Fibroblast of peridontal ligament (primary cell): ENCODE measurements around the gene TOM1L2.

Experiments
- DNase-seq: peaks from one replicate; pipeline ENCODE4 v3.0.0-alpha.2; 2010; ENCODE audit errors: extremely low read depth

TOM1L2 gene

DNA sequence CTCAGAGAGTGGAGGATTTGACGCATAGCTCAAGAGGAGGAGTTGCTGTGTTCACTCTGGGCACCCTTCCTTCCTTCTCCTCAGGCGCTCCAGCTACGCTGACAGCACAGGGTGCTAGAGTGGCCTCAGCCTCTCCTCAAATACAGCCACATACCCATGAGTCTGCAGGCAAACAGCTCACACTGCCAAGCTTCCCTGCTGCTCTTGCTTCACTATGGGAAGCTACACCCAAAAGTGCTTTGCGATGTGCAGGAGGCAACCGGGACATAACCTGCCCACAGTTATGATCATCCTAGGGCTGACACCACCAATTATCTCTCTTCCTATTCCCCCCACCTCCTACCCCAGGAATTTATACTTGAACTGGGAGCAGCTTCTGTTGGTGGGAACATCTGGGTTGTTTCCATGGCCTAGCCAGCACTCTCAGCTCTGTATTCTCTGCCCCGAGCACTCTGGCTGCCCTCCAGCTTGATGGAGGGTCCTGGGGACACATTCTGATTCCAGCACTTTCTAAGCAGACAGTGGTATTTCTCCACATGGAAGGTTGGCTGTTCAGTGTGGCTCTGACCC lies 95.2 kb downstream of the TOM1L2 start:
- DNase-seq = no peak

DNA sequence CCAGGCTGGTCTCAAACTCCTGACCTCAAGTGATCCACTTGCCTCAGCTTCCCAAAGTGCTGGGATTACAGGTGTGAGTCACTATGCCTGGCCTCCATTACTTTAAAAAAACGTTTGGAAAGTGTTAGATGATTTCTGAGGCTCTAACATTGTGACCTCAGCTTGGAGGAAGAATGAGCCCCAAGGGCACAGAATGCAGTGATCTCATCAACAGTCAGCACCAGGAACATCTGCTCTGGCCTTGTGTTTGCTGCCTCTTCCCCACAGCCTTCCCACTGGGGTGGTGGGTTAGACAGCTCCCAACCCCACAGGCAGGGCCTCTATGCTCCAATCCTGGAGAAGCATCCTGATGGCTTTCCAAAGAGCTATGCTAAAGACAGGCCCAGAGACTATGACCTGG lies 97.7 kb downstream of the TOM1L2 start:
- DNase-seq = peak; percentile 88

DNA sequence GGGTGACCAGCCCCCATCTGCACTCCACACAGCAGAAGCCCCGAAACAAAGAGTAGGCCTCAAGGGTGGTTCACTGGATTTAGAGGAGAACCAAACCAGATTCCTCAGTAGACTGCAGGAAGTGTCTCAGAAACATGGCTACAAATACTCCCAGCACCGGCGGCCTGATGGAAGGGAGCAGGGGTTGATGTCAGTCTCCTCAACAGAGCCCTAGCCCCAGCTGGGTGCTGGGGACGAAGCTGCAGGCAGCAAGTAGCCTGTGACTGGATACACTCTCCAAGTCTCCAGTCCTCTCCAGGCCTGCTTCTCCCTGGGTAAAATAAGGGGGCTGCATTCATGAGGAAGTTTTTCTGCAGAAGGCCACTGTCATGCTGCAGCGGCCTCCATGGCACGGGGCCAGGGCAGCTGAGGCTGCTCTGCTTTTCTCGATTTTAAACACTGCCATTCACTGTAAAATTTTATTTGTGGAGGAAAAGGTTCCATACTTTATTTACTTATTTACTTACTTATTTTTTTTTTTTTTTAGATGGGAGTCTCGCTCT lies 98.7 kb downstream of the TOM1L2 start:
- no peak for DNase-seq

DNA sequence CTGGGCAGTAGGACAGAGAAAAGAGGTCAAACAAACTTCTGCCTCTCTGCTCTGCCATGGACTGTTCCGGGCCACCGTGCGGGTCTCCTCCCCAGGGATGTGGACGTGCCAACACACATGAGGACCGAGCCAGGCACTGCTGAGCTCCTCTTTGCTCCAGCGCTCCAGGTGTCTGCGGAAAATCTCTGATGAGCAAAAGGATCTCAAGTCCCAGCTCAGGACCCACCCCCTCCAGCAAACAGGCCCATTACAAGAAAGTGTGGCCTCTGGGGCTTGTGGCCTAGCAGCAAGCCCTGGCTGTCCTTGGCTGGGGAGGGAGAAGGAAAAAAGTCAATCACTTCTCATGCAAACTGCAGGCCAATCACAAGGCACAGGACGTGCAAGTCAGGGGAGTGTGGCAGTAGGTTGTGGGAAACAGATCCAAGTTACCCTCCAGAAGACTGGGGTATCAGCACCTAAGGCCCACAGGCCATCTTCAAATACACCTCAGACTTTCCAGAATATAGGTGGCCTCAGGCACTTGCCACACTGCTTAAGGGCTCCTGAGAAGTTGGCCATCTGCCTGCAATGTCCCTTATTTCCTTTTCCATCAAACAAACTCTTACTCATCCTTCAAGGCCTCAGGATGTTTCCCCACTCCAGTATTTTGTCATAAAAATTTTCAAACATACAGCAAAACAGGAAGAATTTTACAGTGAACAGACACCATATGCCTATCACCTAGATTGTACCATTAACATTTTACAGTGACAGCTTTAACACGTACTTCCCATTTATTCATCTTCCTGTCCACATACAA lies 99.5 kb downstream of the TOM1L2 start:
- no peak for DNase-seq

DNA sequence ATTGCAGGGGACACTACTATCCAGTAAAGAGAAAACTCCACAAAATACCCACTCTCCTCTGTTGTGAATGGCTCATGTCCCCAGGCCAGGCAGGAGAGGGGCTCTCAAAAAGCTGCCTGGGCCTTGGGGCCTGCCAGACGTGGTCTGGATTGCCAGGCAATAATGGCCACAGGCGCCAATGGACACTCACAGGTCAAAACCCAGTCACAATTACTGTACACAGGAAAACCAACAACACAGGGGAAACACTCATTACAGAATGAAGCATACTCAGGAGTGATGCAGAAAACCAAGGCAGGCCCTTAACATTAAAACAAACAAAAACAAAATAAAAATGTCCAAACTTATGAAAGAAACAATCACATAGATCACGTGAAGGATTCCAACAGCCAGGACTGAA lies 100.3 kb downstream of the TOM1L2 start:
- no peak for DNase-seq

DNA sequence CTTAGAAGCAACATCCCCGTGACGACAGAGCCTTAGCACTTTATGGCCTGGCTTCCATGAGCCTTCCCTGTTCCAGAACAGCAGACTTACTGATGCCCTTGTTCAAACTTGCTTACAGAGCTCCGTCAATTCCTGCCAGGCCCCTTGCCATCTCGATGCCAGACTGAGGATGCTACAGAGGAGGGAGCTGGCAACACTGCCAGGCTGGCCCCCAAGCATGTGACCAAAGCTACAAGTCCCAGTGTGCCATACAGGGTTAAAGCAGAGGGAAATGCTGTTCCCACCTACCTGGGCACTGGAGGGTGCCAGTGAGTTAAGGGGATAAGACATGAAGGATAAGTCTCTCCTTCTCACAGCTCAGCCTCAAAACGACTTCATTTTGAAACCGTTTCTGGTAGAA lies 102.0 kb downstream of the TOM1L2 start:
- no peak for DNase-seq

DNA sequence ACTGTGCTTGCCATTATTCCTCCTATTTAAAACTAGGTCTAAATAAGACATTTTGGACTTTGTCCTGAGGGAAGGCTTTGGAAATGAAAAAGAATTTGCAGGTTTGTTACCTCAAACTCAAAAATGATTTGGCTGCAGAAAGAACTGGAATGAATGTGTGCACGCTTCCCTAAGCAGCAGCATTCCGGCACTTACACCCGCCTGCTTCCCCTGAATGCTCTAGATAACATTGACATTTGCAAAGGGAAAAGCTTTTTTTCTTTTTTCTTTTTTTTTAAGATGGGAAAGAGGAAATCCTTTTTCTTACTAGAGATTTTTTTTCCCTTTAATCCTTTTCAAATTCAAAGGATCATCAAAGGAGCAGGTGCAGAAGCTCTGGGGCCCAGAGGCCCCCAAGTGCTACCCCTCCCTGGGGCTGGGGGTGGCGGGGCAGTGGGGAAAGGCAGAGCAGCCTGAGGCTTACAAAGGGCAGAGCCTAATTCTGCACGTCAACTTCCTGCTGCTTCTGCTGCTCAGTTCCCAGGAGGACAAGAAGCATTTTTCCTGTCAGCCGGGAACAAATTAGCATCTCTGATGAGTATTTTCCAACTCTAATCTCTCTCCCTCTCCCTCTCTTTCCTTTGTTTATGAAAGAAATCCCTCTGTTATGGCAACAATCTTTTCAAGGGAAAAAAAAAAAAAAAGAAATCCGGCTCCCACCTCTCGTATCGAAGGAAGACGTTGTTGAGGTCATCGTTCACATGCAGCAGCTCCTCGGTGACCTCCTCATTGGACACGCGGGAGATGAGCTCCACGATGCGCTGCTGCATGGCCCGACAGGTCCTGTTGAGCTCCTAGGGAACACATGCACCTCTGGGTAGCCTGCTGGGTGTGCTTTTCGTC lies 103.3 kb downstream of the TOM1L2 start:
- DNase-seq = peak; percentile 54

DNA sequence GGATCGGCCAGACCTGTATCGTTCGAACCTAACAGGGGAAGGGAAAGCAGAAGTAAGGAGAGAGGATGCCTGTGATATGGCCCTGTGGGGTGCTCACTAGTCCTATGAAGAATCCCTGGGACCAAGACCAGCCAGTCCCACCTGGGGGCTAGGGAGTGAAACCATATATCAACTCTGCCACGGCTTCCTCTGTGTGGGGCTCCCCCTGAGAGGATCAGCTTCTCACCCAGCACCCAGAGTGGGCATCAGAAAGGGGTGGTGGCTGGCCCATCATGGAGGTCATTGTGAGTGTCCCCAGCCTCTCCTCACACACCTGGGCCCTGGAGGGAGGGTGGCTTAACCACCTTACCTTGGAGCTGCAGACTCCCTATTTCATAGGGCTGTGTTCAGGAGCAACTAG lies 105.3 kb downstream of the TOM1L2 start:
- DNase-seq = no peak

DNA sequence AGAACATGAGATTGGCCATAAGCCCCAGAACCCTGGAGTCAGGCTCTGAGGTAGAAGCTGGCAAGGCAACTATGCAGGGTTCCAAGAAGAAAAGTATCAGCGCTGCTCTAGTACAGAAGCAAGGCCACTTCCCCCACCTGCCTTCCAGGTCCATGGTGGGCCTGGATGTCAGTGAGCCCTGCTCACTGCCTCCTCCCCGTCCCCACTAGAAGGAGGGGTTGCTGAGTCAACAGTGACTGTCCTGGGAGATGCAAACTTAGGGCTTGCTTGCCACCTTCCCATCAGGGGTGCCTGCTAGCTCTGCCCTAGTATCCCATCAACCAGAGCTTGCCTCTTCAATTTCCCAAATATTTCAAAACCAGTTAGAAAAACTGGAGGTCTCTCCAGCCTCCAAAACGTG lies 105.8 kb downstream of the TOM1L2 start:
- DNase-seq = no peak

DNA sequence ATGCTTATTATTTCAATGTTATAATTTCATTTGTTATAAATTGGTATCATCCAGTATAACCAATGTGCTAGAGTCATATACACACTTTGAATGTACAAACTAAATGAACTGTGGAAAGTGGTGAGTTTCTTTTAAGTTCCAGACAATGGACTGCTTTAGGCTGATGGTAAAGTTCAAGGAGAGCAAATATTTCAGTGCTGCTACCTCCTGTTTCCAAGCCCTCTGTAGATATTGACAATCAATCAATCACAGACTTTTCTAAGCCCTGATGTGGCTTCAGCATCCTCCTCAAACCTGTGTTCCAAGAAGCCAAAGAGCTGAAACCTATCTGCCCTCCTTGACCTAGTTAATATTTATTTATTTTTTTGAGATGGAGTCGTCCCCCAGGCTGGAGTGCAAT lies 107.2 kb downstream of the TOM1L2 start:
- no peak for DNase-seq

DNA sequence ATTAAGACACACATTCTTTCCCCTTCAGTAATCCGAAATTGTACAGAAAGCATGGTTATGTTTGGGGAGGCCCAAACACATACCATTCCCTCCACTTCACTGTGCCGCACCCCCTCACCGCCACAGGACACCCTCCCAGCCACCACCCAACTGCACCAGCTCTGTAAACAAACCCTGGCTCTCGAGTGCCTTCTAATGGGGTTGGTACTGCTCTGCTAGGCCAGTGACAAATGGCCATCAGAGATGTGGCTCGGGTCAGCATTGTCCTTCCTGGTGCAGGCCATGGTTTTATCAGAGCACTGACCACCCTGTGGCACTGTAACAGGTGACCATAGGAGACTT lies 111.5 kb downstream of the TOM1L2 start:
- no peak for DNase-seq

DNA sequence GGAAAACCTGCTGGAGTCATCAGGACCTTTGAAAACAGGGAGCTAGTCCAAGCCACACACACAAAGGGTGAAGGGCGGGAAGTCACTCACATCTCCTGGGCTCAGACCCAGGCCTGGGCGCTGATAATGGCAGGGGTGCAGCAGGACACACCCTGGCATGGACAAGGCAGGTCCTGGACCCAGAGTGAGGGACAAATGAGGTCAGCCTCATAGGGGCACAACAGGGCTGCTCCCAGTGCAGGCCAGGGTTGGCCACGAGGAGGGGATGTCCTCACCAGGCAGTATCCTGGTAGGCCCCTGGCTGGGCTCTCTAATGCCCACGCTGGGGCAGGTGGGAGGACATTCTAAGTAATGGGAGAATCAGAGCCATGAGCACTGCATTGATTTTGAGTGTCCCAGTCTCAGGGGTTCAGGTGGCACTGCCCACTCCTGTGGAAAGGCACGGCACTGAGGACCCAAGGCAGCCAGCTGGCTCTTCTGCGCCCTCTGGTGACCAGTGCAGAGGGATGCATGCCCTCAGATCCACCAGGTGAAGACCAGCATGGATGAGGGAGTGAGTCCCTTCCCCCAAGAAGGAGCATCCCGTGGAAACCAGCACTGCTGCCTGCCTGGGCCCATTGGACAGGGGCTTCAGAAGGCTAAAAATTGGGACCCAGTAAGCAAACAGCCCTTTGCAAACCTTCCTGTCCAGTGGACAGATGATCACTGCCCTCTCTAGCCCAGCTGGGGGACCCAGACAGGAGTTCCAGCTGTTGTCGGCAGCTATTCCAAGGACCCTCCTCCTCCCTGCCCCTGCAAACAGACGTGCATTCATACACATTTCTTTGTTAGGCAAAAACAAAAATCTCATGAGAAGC lies 112.1 kb downstream of the TOM1L2 start:
- DNase-seq = peak; percentile 52

DNA sequence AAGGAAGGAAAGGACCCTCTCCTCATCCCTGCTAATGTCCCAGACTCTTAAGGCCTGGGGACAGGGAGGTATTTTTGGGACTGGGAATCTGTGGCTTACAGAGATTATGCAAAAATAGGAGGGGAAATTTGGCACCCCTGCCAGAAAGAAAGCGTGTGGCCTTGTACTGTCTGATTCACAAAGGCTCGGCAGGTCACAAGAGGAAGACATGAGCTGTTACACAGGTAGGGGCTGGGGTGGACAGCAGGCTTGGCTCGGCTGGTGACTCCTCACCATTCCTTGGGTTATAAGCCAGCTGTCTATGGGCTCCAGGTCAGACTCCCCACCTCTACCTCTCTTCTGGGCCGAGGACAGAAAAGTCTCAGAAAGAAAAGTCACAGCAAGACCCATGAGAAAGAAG lies 114.7 kb downstream of the TOM1L2 start:
- no peak for DNase-seq

DNA sequence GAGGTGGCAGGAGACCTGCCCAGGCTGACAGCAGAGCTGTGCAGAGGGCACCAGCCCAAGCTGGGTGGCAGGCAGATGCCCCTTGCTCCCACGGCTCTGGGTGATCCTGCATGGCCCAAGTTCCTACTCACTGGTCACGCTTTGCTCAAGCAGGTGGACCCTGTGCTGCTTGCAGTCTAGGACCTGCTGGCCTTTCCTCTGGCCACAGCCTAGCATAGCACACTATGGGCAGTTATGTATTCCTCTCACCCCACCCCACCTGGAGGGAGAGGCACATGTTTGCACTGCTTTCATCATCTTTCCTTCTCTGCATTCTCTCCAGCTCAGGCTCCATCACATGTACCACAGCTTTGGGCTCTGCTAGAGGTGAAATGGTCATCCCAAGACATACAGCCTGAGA lies 115.8 kb downstream of the TOM1L2 start:
- DNase-seq = no peak

DNA sequence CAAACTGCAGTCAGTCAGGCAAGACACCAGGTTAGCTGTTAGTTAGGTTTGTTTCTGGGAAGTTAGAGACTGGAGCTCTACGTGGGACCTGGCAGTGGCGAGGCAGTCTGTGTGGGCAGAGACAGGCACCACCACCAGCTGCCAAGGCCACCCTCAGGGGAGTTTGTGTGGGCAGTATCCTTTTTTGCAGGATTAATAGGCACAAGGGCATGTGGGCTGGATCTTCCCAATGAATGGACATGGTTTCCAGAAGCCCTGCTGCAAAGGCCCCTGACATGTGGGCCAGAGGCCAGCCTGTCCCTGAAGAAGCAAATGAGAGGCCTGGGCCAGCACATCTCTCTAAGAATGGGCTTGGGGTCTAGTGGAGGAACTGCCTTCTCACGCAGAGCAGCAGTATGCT lies 116.2 kb downstream of the TOM1L2 start:
- no peak for DNase-seq

DNA sequence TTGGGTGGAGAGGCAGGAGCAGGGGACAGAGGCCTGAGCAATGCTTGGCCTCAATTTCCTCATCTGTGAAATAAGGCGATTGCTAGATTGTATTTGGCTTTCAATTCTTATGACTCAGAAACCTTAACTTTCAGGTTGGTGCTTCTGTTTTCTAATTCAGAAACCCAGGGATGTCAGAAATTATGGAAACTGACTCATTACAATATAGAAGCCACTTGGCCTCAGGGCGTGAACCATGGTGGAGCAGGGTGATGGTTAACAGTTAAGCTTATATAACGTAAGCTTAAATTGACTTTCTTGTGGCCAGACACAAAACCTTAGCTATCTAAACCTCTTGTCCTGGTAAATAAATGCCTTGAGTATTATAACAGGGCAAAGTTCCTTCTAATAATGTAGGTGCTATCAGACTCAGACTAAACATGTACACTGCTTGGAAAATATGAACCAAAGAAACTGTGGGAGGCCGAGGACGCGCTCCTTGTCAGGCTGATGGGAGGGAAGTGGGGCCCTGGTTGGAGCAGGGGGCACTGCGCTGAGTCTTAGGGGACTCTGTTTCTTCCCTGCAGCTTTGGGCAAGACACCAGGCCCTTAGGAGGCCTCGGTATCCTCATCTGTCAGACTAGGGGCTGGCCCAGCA lies 118.3 kb downstream of the TOM1L2 start:
- no peak for DNase-seq

DNA sequence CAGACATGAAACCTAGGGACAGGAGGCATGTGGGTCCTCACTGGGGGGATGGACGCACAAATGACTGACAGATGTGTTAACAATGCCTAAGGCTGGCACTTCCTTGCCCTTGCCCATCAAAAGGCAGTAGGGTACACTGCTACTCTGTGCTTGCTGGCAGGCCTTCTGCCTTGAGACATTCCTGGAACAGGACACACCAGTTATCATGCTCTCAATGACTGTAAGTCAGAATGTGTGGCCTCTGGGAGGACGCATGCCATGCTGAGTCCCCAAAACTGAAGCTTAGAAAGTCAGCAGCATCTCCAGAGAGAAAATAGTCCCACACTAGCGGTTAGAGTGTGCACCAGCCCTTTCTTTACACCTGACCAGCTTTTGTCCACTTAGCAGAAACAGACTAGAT lies 119.3 kb downstream of the TOM1L2 start:
- no peak for DNase-seq

DNA sequence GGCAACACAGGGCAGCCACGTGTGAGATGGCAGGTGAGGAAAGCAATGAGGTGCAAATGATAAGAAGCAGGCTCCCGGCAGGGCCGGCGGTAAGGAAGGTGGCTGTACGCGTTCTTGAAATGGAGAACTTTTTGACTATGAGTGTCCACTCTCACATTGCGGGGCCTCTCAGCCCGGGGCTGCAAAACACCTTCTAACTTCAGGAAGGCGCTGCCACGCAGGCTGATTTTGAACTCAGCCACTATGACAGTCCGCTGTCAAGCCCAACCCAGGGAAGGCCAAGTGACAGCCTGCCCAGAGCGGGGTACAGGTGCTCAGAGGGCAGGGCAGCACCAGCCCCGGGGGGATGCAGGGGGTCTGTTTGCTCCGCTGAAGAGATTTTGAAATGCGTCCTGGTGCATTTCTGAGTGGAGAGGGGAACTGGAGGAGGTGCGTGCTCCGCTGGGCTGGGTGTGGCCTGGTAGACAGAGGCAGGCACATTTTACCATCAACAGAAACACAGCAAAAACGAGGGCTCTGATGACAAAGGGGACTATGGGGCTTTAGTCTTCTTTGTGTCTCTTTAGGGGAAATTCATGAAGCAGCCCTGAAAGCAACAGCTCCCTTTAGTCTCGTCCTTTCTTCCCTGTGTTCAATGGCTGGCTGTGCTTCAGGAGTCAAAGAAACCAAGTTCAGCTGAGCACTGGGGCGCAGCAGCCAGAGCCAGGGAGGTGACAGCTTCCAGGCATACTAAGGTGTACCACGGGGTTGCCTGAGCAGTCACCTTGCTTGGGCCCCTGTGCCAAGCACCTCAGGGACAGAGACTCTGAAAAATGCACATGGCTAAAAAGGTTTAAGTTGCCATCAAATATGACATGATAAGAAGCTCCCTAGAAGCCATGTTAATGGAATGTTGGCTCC lies 120.8 kb downstream of the TOM1L2 start:
- no peak for DNase-seq

DNA sequence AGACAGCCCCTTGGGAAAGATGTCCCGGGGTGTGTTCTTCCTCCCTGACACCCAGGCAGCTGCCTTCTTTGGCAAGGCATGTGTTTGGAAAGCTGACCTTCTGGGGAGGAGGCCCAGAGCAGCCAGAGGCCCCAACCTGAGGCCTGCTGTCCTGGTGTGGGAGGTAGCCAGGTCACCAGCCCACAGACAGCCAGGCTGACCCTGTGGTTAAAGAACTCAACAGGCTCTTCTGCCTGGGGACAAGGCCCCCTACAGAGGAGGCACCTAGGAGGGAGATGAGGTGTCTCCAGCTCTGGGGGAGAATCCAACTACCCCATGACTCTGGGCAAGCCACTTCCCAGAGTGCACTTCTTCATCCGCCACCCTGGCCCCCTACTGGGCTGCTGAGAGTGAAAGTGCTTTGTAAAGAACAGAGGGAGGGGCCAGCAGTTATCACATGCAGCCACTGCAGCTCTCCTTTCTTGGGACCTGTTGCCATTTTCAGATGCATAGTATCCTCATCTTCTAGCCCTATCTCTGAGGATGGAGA lies 122.3 kb downstream of the TOM1L2 start:
- DNase-seq = peak; percentile 33
